ENCODE results near the gene TRPV2. TPM values are rescaled to one million over a fixed set of nuclear protein-coding genes. Genes with fewer than 3 reads are reported as not detected.

Gene TRPV2
- total and polyA plus RNA-seq, 9 of the 15 experiments (the other 6 are each of a cell fraction or from before 2014, with no cell fraction given): 10.0 to 97.5 (median 30.3) TPM

DNA sequence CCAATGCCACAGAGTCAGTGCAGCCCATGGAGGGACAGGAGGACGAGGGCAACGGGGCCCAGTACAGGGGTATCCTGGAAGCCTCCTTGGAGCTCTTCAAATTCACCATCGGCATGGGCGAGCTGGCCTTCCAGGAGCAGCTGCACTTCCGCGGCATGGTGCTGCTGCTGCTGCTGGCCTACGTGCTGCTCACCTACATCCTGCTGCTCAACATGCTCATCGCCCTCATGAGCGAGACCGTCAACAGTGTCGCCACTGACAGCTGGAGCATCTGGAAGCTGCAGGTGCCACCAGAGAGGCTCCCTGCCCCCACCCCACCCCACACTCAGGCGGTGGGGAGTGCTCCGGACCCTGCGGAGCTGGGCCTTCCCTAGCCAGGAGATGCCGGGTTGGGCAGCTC is 16.6 kb downstream of the TRPV2 start:
- peaks cover 31% of the 10 kb centered on the region; the same call in 2 of the 3 replicates for H3K36me3 ChIP-seq (ENCODE audit: control insufficient read depth, insufficient read depth, low read length)
- no peaks in the 10 kb centered on the region for H3K27me3 ChIP-seq (ENCODE audit: control insufficient read depth in 2 of 2, insufficient read depth in 2 of 2, low read length in 2 of 2)
- 95% methylated on average over 4 of the region's 15 CpGs for WGBS (ENCODE audit: insufficient coverage, low coverage, missing lambda C conversion rate)
- H3K9me3 ChIP-seq (replicated peaks; ENCODE audit: control insufficient read depth, insufficient read depth, low read depth, low read length): no peaks in the 10 kb centered on the region
- no peak overlapping the region for H3K4me3 ChIP-seq
- H4K20me1 ChIP-seq (replicated peaks; ENCODE audit: control insufficient read depth, insufficient read depth, low read length): no peaks in the 10 kb centered on the region
- FAIRE-seq (no peak), ATAC-seq (no peak), DNase-seq (ENCODE audit: extremely low read depth in 1 of 4, low spot score in 3 of 4) (no peak)
- ChIA-PET CTCF (ENCODE audit: low intra/inter-chr PET ratio) (no interaction called here), POLR2A (interaction anchor here (0.6 to 1.5 kb wide), 2 partner anchors 8 to 9 kb away, joined by 3 to 6 read pairs; no protein-coding TSS in a partner anchor)
- TF ChIP-seq RBFOX2 (IDR thresholded peaks at IDR 0.05; ENCODE audit: low read depth, low read length) (peak; percentile 50; the same call in 1 of the 2 replicates), GTF2A2 (tag; IDR thresholded peaks at IDR 0.05) (no peak), POLR2G (IDR thresholded peaks at IDR 0.05; ENCODE audit: low read depth, low read length) (peak; percentile 43; the same call in 1 of the 2 replicates)
- no peaks in the 10 kb centered on the region for H3K9me1 ChIP-seq (ENCODE audit: control insufficient read depth, insufficient read depth, low read length)
- no peaks in the 10 kb centered on the region; the same call in 2 of the 3 replicates for H3K79me2 ChIP-seq (ENCODE audit: control insufficient read depth, insufficient read depth, low read length)
- H2AFZ ChIP-seq (ENCODE audit: low read depth, low read length): no peak overlapping the region
- H3K27ac ChIP-seq (ENCODE audit: extremely low read depth, low read depth, low read length): no peak overlapping the region
- in situ Hi-C loops (cut with MboI): no loop called here
- H3K9ac ChIP-seq (ENCODE audit: insufficient read depth in 1 of 2, low read depth in 2 of 2, low read length in 2 of 2): peak overlapping the region in 1 of 2 experiments; percentile 17; a peak in 1 of 4 replicates
- intact Hi-C loops (cut with micrococcal nuclease): no loop called here
- H3K4me1 ChIP-seq (replicated peaks in 1 of 2; ENCODE audit: control insufficient read depth in 2 of 2, insufficient read depth in 2 of 2, low read length in 2 of 2): peaks cover 3 to 17% of the 10 kb centered on the region in 2 experiments; a peak in 3 of 5 replicates
- no TSS peak for BruUV-seq (replicated peaks)
- no peak overlapping the region for H3K4me2 ChIP-seq (ENCODE audit: insufficient read depth, low read length)

DNA sequence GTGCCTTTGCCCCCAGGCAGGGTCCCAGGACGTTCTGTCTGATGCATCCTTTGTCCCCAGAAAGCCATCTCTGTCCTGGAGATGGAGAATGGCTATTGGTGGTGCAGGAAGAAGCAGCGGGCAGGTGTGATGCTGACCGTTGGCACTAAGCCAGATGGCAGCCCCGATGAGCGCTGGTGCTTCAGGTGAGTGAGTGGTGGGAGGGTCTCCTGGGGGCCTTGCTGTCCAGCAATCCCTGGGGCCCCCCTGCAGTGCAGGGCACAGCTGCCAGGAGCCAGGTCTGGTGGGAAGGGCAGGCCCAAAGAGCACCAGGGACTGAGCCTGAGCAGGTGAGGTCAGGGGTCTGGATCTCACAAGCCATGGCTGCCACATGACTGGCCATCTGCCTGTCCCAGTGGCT is 18.1 kb downstream of the TRPV2 start:
- CTCF ChIA-PET (ENCODE audit: low intra/inter-chr PET ratio): no interaction called here

More for the DNA sequence above, 18.1 kb downstream of the TRPV2 start:
- Histone ChIP-seq H3K9ac (ENCODE audit: insufficient read depth in 1 of 2, low read depth in 2 of 2, low read length in 2 of 2) (peak overlapping the region in 1 of 2 experiments; percentile 64; a peak in 1 of 4 replicates), H3K27ac (ENCODE audit: extremely low read depth, low read depth, low read length) (no peak overlapping the region), H3K79me2 (ENCODE audit: control insufficient read depth, insufficient read depth, low read length) (peaks cover 4% of the 10 kb centered on the region; the same call in 1 of the 3 replicates), H3K4me3 (no peak overlapping the region), H3K4me2 (ENCODE audit: insufficient read depth, low read length) (no peak overlapping the region), H2AFZ (ENCODE audit: low read depth, low read length) (no peak overlapping the region), H3K9me1 (ENCODE audit: control insufficient read depth, insufficient read depth, low read length) (no peaks in the 10 kb centered on the region), H3K36me3 (ENCODE audit: control insufficient read depth, insufficient read depth, low read length) (peaks cover 16% of the 10 kb centered on the region; the same call in 2 of the 3 replicates), H3K4me1 (replicated peaks in 1 of 2; ENCODE audit: control insufficient read depth in 2 of 2, insufficient read depth in 2 of 2, low read length in 2 of 2) (peaks cover 5 to 23% of the 10 kb centered on the region in 2 experiments; a peak in 3 of 5 replicates), H3K27me3 (ENCODE audit: control insufficient read depth in 2 of 2, insufficient read depth in 2 of 2, low read length in 2 of 2) (no peaks in the 10 kb centered on the region), H3K9me3 (replicated peaks; ENCODE audit: control insufficient read depth, insufficient read depth, low read depth, low read length) (no peaks in the 10 kb centered on the region), H4K20me1 (replicated peaks; ENCODE audit: control insufficient read depth, insufficient read depth, low read length) (no peaks in the 10 kb centered on the region)
- FAIRE-seq (no peak), DNase-seq (ENCODE audit: extremely low read depth in 1 of 4, low spot score in 3 of 4) (no peak), ATAC-seq (no peak)
- POLR2A ChIA-PET: no interaction called here
- peak; percentile 58 for TF ChIP-seq POLR2G (IDR thresholded peaks at IDR 0.05; ENCODE audit: low read depth, low read length)
- TF ChIP-seq POLR2A (conservative IDR thresholded peaks at IDR 0.05): 0 out of 2 replicates have a peak, but pooled peaks have one; percentile 21
- TF ChIP-seq RBFOX2 (IDR thresholded peaks at IDR 0.05; ENCODE audit: low read depth, low read length): peak; percentile 33
- no peak for TF ChIP-seq PHF8 (IDR thresholded peaks at IDR 0.05; ENCODE audit: borderline replicate concordance, low read length)
- peak; percentile 81 for TF ChIP-seq NFIC (IDR thresholded peaks at IDR 0.05)
- intact Hi-C loops (cut with micrococcal nuclease): no loop called here
- in situ Hi-C loops (cut with MboI): no loop called here
- 73% methylated on average over 2 of the region's 5 CpGs for WGBS (ENCODE audit: insufficient coverage, low coverage, missing lambda C conversion rate)
- no TSS peak for BruUV-seq (replicated peaks)
